Ishikawa (cell line): ENCODE data around the gene NDUFV2.

Source experiments
- CEBPB ChIP-seq: IDR thresholded peaks from 2 replicates; pipeline ENCODE4 v1.6.1; 2012
- CREB1 ChIP-seq: IDR thresholded peaks from 2 replicates; pipeline ENCODE4 v1.6.1; 2012; ENCODE audit warnings: low read depth
- EGR1 ChIP-seq: IDR thresholded peaks from 2 replicates; pipeline ENCODE4 v1.6.1; 2012
- EP300 ChIP-seq: IDR thresholded peaks from 2 replicates; pipeline ENCODE4 v1.6.1; 2012; ENCODE audit warnings: borderline replicate concordance
- FOXM1 ChIP-seq: IDR thresholded peaks from 2 replicates; pipeline ENCODE4 v1.6.1; 2012; ENCODE audit warnings: low read depth, borderline replicate concordance
- MAX ChIP-seq: IDR thresholded peaks from 2 replicates; pipeline ENCODE4 v1.6.1; 2012
- NFIC ChIP-seq: IDR thresholded peaks from 2 replicates; pipeline ENCODE4 v1.6.1; 2012
- RAD21 ChIP-seq: IDR thresholded peaks from 2 replicates; pipeline ENCODE4 v1.6.1; 2012; ENCODE audit warnings: low read depth
- REST ChIP-seq: IDR thresholded peaks from 2 replicates; pipeline ENCODE4 v1.6.1; 2012; ENCODE audit warnings: low read depth, mild to moderate bottlenecking
- TAF1 ChIP-seq: IDR thresholded peaks from 2 replicates; pipeline ENCODE4 v1.6.1; 2012; ENCODE audit warnings: low read depth, mild to moderate bottlenecking
- TCF12 ChIP-seq: IDR thresholded peaks from 2 replicates; pipeline ENCODE4 v1.6.1; 2012; ENCODE audit warnings: low read depth
- TEAD4 ChIP-seq: IDR thresholded peaks from 2 replicates; pipeline ENCODE4 v1.6.1; 2012
- USF1 ChIP-seq: IDR thresholded peaks from 2 replicates; pipeline ENCODE4 v1.6.1; 2012
- YY1 ChIP-seq: IDR thresholded peaks from 2 replicates; pipeline ENCODE4 v1.6.1; 2012; ENCODE audit warnings: low read depth
- ZBTB7A ChIP-seq: IDR thresholded peaks from 2 replicates; pipeline ENCODE4 v1.6.1; 2012; ENCODE audit warnings: low read depth

The NDUFV2 gene

GRCh38 chr18:9103376-9103873 lies 926 bp downstream of the NDUFV2 start:
- TF ChIP-seq USF1 (no peak), EGR1 (no peak), ZBTB7A (no peak), TCF12 (no peak), CREB1 (no peak), REST (no peak), RAD21 (no peak), NFIC (no peak)

GRCh38 chr18:9104244-9104901 lies 1.9 kb downstream of the NDUFV2 start:
- TF ChIP-seq ZBTB7A (no peak), REST (no peak), EGR1 (no peak), YY1 (no peak), CREB1 (no peak), FOXM1 (no peak), EP300 (no peak), TAF1 (no peak)

- TF ChIP-seq FOXM1 (no peak), USF1 (no peak), EGR1 (no peak), REST (no peak), TCF12 (no peak), MAX (no peak), CEBPB (no peak)
Observed at GRCh38 chr18:9105420-9105819, 2.9 kb downstream of the NDUFV2 start.

- TF ChIP-seq ZBTB7A, result no peak
- TF ChIP-seq TAF1, result no peak
- no peak for TF ChIP-seq TCF12
- TF ChIP-seq YY1, result no peak
- no peak for TF ChIP-seq REST
- TF ChIP-seq USF1, result no peak
- no peak for TF ChIP-seq CREB1
- TF ChIP-seq EP300, result no peak
- no peak for TF ChIP-seq RAD21
- no peak for TF ChIP-seq EGR1
- no peak for TF ChIP-seq FOXM1
- no peak for TF ChIP-seq TEAD4
- no peak for TF ChIP-seq CEBPB
- TF ChIP-seq MAX, result no peak
Observed at GRCh38 chr18:9106094-9106493, 3.6 kb downstream of the NDUFV2 start.
